AG04449 (cell line): ENCODE measurements around the gene KRT72.

Source experiments
- CTCF ChIA-PET: fragments of 350-600 bp; formaldehyde crosslinking; extraction: SDS; loops from one replicate; lab custom pipeline; 2021; ENCODE audit warnings: antibody characterized with exemption; lab: Yijun Ruan, JAX
- POLR2A ChIA-PET: fragments of 400-600, 350-600 bp; formaldehyde crosslinking; extraction: SDS; loops from one replicate; lab custom pipeline; 2020; ENCODE audit warnings: antibody characterized with exemption, inconsistent platforms; lab: Yijun Ruan, JAX
- DNase-seq: peaks from one replicate; pipeline ENCODE4 v3.0.0-alpha.2; 2010; ENCODE audit warnings: low read depth, low spot score
- H3K4me3 ChIP-seq: 2 replicates; pipeline ENCODE4 v1.5.1; 2011; ENCODE audit warnings: low read depth, mild to moderate bottlenecking, control low read depth, low read length
- CTCF ChIP-seq: IDR thresholded peaks from one replicate; pipeline ENCODE4 v1.5.1; 2011; ENCODE audit warnings: mild to moderate bottlenecking, moderate library complexity, low read length, control low read depth, inconsistent platforms; ENCODE audit not compliant: insufficient read depth; ENCODE audit errors: missing control alignments

KRT72 gene

GRCh38 chr12:52587563-52587962 is 13.7 kb downstream of the KRT72 start:
- POLR2A ChIA-PET, result no interaction called here
- no peak overlapping the region for H3K4me3 ChIP-seq
- DNase-seq, result no peak
- TF ChIP-seq CTCF, result no peak
- CTCF ChIA-PET, result interaction anchor here (1.4 to 23.1 kb wide), 3 partner anchors 9 to 287 kb away, joined by 4 to 951 read pairs (median 5); no protein-coding TSS in a partner anchor

GRCh38 chr12:52585946-52586345 is 15.3 kb downstream of the KRT72 start:
- POLR2A ChIA-PET, result no interaction called here
- CTCF ChIA-PET, result interaction anchor here (1.0 to 23.1 kb wide), 8 partner anchors 9 to 429 kb away, joined by 3 to 951 read pairs (median 16); partner anchors contain the start of gene KRT74
- H3K4me3 ChIP-seq, result no peak overlapping the region

GRCh38 chr12:52585066-52585465 is 16.2 kb downstream of the KRT72 start:
- no peak for TF ChIP-seq CTCF
- POLR2A ChIA-PET, result no interaction called here
- CTCF ChIA-PET, result interaction anchor here (0.6 to 23.1 kb wide), 10 partner anchors 10 to 428 kb away, joined by 3 to 951 read pairs (median 8); partner anchors contain the start of gene KRT74
- DNase-seq, result no peak
- no peak overlapping the region for H3K4me3 ChIP-seq

More at GRCh38 chr12:52585946-52586345, 15.3 kb downstream of the KRT72 start:
- DNase-seq, result no peak
- TF ChIP-seq CTCF, result no peak

- no peak for DNase-seq
- POLR2A ChIA-PET, result interaction anchor here (1.0 kb wide), 1 partner anchor 295 kb away, joined by 3 read pairs; no protein-coding TSS in a partner anchor
- CTCF ChIA-PET, result interaction anchor here (0.6 to 23.1 kb wide), 17 partner anchors 9 to 428 kb away, joined by 3 to 951 read pairs (median 5); partner anchors contain the start of gene KRT74
- no peak overlapping the region for H3K4me3 ChIP-seq
- no peak for TF ChIP-seq CTCF
These were observed 17.0 kb downstream of the KRT72 start for GRCh38 chr12:52584156-52584682.

- ChIA-PET CTCF (interaction anchor here (0.7 to 23.1 kb wide), 30 partner anchors 10 to 436 kb away, joined by 3 to 951 read pairs (median 4); partner anchors contain the start of gene KRT74), POLR2A (no interaction called here)
- DNase-seq, result peak; percentile 4
- no peak overlapping the region for H3K4me3 ChIP-seq
- peak; percentile 82 for TF ChIP-seq CTCF
These were observed 18.2 kb downstream of the KRT72 start for GRCh38 chr12:52582971-52583456.

GRCh38 chr12:52582486-52582885 is 18.8 kb downstream of the KRT72 start:
- DNase-seq, result no peak
- ChIA-PET POLR2A (no interaction called here), CTCF (interaction anchor here (0.7 to 23.1 kb wide), 30 partner anchors 10 to 557 kb away, joined by 3 to 951 read pairs (median 4); partner anchors contain the start of gene KRT74)
- H3K4me3 ChIP-seq, result no peak overlapping the region
- no peak for TF ChIP-seq CTCF
